Activated CD4-positive, alpha-beta T cell treated with anti-CD3 and anti-CD28 coated beads, Interleukin-2, amount 50 U/mL, for 24 hours (primary cell): ENCODE measurements around the gene LSM14A.
"Not testable (repeated sequence)": the region's sequence is repeated elsewhere in the genome, so short reads cannot be mapped to it uniquely, and the experiment has no call there.

ENCODE experiments used
- DNase-seq, 2 donors: peaks; one replicate each; pipeline ENCODE4 v3.0.0-alpha.2; 2020; ENCODE audit warnings: low read depth in 1 of 2, low spot score in 1 of 2

The LSM14A gene

DNA sequence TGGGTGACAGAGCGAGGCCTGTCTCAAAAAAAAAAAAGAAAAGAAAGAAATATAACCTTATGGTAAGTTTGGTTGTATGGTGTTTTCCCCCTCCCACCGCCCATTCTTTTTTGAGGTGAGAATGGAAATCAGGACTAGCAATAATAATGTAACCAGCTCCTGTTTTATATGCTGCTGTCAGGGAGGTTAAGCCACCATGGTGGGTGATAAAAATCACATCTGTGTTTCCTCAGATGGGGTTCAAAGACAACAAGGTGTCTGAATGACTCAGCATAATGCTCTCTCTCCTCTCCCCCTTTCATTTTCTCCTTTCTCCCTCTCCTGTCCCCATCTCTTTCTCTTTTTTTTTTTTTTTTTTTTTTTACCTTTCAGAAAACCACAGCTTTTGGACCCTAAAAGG, 53.7 kb downstream of the LSM14A start:
- no peak for DNase-seq

DNA sequence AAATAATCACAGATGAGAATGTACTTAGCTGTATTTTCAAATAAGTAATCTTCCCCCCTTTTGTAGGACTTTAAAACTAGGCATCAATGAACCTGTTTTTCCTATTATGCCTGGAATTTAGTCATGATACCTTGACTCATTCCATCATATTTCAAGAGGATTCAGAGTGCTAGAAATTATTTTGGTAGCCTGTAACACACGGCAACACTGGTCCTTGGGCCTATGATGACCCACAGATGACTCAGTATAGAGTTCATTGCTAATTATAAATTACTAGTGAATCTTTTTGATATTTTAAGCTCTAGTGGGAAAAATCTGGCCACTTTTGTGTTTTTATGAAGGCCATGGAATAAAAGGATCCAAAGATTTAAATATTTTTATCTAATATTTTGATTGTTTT, 56.0 kb downstream of the LSM14A start:
- no peak for DNase-seq

DNA sequence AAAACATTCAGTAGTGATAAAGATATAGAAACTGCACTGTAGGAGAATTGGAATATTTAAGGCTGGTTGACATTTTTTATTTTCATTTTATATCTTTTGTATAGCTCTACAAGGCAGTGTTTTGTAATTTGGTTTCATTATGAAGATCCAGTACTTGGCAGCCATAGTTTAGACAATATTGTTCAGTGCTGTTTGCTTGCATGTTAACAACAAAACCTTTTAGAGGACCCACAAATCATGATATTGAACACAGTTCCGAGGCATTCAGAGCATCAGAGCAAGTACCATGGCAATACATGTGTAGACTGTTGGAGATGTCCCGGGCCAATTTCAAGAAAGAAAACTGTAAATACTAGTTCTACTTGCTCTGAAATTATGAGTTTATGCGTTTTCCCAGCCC, 56.5 kb downstream of the LSM14A start:
- DNase-seq, result no peak

DNA sequence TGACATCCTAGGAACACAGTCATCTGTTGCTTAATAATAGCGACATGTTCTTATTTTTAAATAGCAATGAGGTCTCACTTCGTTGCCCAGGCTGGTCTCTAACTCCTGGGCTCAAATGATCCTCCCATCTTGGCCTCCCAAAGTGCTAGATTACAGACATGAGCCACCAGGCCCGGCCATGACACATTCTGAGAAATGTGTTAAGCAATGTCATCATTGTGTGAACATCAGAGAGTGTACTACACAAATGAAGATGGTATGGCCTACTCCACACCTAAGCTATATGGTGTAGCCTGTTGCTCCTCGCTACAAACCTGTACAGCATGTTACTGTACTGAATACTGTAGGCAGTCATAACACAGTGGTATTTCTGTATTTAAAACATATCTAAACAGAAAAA, 57.4 kb downstream of the LSM14A start:
- DNase-seq, result no peak

DNA sequence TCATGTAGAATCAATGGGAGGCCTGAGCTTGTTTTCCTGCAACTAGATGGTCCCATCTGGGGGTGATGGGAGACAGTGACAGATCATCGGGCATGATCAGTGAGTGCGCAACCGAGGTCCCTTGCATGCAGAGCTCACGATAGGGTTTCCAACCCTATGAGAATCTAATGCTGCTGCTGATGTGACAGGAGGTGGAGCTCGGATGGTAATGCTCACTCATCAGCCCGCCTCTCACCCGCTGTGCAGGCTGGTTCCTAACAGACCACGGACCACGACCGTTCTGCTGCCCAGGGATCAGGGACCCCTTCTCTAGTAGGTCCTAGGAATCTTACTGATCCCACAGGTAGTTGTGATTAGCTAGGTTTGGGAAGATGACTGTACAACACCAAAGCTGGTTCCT, 58.5 kb downstream of the LSM14A start:
- no peak for DNase-seq

DNA sequence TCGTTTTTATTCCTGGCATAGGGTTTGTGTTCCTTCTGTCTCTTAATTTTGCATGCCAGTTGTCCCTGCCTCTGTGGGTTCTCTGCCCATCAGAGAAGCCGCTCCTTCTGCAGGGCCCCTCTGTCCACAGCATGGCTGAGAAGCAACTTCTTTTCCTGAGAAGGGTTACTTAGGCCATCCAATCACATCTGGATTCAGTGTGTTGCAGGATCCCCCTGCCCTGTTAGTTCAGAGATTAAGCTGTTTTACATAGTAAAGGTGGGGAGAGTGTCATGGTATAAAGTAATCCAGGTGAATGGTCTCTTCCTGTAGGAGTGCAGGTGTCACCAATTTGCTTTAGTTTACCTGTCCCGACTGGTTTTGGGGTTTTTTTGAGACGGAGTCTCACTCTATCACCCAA, 59.1 kb downstream of the LSM14A start:
- no peak for DNase-seq

DNA sequence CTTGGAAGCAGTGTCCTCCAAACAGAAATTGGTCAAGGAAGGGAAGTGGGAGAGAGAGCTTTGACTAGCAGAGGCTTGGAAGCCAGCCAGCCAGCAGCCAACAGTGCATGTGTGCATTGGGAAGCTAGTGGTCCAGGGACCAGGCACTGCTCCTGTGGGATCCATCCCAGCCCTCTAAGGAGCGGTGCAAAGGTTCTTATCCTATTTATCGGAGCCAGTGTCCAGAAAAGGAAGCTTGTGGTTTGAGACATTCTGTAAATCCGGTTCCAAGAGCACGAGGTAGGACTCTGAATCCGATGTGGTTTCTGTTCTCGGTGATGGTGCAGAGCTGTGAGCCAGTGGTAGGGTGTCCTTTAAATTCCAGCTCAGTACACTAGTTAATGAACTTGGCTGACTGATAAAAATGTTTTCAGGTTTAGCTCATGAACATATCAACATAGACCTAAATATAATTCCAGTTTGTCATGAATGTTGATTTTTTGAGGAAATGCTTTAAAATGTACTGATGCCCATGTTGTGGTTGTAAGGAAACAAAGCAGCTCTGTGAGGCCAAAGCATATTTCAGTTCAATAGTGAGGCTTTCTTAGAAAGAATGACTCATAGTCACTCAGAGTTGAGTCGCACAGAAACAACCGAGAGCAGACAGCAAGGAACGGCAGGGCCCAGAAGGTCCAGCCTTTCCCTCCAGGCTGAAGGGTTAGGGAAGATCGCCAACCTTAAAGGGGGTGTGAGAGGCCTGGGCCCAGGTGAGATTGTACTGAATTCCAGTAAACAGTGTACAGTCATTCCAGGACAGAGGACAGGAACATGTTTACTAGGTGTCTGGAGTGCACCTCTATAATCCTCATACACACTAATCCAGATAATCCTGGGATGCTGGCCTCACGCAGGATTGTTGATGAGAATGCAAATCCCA, 60.5 kb downstream of the LSM14A start:
- no peak for DNase-seq

DNA sequence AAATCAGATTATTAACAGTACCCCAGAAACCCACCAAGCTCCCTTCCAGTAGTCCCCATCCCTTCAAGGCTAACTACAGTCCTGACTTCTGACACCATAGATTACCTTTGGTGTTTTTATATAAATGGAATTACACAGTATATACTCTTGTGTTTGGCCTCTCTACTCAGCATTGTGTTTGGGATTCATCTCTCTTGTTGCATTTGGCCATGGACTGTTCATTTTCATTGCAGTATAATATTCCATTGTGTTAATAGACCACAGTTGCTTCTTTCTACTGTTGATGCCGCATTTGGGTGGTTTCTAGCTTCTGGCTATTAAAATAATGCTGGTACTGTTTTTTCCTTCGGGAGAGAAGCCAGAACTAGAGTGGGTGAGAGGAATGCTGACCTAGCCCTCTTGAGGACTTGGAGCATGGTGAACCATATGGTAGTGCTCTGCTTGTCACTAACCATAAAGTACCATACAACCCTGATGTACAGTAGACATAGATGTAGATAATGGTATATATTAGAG, 63.2 kb downstream of the LSM14A start:
- DNase-seq, result no peak

DNA sequence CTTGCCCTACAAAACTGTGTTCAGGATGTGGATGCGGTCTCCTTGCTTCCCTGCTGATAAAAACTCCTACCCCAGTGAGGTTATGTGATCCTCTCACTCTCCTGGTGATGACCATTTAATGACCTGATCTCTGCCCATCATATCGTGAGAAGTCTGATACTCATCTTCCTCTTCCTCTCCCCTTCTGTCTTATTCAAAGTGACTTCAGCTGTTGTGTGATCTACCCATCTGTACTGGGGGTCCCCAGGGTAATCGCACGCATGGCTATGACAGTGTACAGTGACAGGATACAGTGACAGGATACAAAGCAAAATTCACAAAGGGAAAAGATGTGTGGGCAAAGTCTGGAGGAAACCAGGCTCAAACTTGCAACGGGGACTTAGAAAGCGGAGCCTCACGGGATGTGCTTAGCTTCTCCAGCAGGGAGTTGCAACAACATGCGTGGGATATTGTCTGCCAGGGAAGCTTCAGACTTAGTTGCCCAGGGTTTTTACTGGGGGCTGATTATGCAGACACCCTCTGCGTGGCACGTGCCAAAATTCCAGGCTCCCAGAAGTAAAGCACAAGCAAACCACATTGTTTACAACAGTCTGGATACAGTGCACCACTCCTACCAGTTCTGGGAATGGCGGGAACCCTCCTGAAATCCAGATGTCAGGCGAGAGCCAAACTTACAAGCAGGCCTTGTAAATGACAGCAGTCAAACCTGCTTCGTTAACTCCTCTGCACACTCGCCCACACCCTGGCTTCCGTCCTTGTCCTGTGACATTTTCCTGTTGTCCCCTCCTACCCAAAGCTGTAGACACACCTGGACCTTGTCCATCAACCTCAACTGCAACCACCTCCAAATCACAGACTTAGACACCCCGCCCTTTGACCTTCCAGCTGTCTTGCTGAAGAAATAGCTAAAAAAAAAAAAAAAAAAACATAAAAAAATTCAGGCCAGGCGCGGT, 64.0 kb downstream of the LSM14A start:
- DNase-seq, result no peak

DNA sequence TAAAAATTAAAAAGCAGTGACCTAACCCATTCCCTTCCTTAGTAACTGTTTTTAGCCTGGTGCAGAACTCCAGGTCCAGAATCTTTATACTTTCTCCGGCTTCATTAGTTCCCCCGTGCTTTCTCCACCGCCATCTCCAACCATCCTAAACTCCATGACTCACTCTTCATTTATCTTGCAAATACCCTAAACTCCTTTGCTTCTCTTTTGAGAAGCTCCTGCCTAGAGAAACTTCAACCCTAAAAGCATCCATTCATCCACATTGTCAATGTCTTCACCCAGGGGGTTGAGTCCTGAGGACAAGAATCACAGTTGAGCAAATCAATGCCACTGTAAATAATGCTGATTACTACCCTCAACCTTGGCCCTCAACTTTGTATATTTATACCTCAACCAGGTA, 65.0 kb downstream of the LSM14A start:
- DNase-seq, result no peak

DNA sequence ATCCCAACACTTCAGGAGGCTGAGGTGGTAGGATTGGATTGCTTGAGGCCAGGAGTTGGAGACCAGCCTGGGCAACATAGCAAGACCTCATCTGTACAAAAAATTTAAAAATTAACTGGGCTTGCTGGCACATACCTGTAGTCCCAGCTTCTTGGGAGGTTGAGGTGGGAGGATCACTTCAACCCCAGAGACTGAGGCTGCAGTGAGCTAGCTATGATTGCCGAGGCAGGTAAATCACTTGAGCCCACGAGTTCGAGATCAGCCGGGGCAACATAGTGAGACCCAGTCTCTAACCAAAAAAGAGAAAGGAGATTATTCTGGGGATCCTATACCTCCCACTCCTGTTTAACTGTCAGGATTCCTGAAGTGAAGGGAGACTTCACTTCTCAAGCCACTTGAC, 65.6 kb downstream of the LSM14A start:
- no peak for DNase-seq

DNA sequence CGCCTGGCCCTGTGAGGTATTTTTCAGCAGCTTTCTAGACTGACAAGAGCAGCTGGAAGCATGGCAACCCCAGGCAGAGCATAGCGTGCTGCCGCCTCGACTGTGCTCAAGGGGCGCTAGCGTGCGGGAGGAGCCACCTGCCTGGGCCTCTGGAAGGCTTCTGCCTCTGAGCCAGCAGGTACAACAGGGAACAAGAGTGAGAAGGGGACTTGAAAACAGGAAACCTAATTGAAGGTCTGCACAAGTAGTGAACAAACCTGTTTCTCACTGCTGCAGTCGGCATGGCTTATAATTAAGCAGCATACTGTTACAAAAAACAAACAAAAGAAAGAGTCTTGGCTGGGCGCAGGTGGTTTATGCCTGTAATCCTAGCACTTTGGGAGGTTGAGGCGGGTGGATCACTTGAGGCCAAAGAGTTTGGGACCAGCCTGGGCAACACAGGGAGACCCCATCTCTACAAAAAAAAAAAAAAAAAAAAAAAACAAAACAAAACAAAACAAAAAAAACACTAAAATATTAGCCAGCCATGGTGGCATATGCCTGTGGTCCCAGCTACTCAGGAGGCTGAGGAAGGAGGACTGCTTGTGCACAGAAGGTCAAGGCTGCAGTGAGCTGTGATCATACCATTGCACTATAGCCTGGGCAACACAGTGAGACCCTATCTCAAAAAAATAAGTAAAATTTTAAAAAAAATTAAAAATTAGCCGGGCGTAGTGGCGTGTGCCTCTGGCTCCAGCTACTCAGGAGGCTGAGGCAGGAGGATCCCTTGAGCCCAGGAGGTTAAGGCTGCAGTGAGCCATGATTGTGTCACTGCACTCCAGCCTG, 69.4 kb downstream of the LSM14A start:
- DNase-seq, result no peak

DNA sequence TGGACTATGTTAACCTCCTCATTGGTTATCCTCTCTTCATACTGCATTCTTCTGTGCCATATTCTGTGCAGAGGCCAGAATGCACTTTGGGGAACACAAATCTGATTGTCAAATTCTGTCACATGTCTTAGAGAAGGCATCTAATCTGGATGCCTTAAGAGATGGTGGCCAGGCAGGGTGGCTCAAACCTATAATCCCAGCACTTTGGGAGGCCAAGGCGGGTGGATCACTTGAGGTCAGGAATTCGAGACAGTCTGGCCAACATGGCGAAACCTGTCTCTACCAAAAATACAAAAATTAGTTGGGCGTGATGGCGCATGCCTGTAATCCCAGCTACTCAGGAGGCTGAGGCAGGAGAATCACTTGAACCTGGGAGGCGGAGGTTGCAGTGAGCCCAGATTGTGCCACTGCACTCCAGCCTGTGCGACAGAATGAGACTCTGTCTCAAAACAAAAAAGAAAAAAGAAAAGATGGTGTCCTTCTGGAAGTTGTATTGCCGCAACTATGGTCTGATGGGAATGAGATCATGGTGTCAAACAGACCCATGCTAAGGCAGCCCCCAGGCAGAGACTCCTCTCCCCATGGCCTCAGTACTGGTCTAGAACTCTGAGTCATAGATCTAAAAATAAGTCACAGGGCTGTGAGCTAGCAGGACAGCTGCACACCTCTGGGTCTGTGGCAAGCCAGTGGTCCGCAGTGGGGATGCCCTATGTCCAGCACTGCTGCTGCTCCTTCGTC, 71.0 kb downstream of the LSM14A start:
- DNase-seq, result not testable (repeated sequence)

DNA sequence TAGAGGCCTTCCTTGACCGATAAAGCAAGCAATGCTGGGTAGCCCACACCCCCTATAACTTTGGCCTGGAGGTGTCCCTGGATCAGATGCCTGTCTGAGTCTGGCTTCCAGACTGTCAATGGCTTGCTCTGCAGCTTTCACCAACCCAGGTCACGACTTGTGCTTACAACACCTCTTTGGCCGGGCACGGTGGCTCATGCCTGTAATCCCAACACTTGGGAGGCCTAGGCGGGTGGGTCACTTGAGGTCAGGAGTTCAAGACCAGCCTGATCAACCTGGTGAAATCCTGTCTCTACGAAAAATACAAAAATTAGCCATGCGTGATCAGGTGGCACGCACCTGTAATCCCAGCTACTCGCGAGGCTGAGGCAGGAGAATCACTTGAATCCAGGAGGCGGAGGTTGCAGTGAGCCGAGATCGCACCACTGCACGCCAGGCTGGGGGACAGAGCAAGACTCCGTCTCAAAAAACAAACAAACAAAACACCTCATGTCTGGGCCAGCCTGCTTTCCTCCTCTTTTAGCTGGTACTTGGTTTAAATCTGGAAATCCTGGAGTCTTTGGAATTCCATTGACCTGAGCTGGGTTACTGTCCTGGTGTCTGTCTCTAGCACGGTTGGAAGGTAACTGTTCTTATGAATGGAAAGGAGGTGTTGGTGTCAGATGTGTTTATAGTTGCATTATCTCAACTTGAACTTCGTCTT, 71.7 kb downstream of the LSM14A start:
- no peak for DNase-seq

DNA sequence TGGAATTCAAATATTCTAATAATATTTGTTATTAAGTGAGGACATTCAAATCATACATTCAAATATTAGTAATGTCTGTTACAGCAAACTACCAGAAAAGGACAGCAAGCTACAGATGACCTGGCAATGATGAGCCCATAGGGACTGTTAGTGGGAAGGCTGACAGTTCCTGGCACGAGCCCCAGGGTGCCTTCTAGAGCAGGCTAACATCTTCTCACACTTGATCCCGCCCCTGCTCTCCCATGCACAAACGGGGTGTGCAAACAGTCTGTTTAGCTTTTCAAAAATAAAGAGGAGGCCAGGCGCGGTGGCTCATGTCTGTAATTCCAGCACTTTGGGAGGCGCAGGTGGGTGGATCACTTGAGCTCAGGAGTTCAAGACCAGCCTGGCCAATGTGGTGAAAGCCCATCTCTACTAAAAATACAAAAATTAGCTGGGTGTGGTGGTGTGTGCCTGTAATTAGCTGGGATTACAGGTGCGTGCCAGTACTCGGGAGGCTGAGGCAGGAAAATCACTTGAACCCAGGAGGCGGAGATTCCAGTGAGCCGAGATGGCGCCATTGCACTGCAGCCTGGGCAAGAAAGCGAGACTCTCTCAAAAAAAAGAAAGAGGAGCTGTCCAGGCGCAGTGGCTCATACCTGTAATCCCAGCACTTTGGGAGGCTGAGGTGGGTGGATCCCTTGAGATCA, 72.5 kb downstream of the LSM14A start:
- DNase-seq, result no peak

DNA sequence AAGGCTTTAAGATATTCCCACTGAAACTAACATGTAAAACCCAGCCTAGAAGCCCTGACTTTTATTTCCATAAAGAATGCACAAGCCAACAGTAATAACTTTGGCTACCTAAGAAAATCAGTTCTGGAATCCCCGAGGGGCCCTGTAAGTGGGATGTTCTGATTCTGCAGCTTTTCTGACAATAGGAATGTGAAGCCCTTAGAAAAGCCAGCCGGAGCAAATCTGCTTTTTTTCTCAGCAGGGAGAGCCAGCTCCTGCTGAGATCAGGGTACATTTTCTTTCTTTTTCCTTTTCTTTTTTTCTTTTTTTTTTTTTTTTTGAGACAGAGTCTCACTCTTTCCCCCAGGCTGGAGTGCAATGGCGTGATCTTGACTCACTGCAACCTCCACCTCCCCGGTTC, 74.0 kb downstream of the LSM14A start:
- no peak for DNase-seq

DNA sequence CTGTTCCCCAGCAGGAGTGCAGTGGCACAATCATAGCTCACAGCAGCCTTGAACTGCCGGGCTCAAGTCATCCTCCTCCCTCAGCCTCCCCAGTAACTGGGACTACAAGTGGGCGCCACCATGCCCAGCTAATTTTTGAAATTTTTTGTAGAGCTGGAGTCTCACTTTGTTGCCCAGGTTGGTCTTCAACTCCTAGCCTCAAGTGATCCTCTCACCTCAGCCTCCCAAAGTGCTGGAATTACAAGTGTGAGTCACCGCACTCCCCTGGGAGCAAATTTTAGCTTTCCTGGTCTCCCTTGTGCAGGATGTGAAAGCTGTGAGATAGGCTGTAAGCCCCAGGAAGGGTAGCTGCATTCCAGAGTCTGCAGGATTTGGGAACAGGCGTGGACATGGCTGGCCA, 76.6 kb downstream of the LSM14A start:
- no peak for DNase-seq

DNA sequence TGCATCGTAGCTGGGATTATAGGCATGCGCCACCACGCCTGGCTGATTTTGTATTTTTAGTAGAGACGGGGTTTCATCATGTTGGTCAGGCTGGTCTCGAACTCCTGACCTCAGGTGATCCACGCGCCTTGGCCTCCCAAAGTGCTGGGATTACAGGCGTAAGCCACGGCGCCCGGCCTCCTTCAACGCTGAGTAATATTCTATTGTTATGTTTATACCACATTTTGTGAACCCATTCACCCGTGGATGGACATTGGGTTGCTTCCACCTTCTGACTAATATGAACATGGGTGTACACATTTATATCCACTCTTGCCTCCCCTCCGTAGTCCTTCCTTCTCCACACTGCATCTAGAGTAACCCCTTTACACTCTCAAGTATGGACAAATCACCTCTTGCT, 80.9 kb downstream of the LSM14A start:
- DNase-seq, result not testable (repeated sequence)

DNA sequence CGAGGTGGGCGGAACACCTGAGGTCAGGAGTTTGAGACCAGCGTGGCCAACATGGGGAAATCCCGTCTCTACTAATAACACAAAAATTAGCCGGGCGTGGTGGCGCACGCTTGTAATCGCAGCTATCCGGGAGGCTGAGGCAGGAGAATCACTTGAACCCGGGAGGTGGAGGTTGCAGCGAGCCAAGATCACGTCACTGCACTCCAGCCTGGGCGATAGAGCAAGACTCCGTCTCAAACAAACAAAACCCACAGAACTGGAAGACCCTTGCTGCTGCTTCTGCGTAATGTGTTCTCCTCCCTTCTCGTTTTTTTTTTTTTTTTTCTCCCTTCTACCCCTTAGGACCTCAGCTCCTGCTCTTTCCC, 81.4 kb downstream of the LSM14A start:
- not testable (repeated sequence) for DNase-seq
